ENCODE measurements around the gene GCN1.

The GCN1 gene

DNA sequence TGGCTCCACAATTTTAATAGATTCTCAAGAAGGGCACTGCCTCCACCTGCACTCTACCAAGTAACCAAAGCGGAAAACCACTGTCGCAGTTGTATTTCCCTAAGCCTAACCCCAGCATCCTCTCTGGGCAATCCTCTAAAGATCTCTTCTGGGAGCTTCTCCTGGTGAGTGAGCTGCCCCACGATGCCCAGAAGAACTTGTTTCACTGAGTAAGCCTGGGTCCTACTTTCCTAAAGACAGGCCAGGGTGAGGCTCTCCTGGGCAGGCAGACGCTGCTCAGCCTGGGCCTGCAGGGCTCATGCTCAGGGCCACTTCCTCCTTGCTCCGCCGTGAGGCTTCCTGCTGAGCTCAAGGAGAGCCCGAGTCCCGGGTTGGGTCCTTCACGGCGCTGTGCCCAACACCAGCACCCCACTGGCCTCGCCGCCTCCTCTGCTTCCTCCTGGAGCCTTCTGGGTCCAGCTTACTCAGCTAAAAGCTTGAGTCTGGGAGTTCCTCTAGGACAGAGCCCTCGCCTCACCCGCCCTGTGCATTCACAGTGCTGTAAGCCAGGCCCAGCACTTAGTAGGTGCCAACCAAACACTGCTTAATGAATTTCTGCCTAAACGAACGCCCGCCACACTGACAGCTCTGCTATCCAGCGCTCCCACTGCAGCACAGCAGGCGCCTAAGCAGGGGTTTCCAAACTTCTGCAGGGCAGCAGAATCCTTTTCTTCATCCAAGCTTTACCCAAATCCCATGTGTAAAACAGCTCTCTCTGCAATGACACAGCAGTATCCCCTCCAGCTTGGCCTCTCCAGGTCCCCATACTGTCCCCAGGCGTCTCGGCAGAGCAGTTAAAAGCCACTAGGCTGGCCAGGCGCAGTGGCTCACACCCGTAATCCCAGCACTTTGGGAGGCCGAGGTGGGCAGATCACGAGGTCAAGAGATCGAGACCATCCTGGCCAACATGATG, 83.7 kb downstream of the GCN1 start:
- no peak for TF ChIP-seq POLR2A (IDR thresholded peaks at IDR 0.05; ENCODE audit: low read depth, low read length)
- FAIRE-seq (no peak), DNase-seq (ENCODE audit: insufficient read length, low spot score) (no peak)

- FAIRE-seq = no peak
- no peak for TF ChIP-seq POLR2A (IDR thresholded peaks at IDR 0.05; ENCODE audit: low read depth, low read length)
- no peak for DNase-seq (ENCODE audit: insufficient read length, low spot score)
Measured at GRCh38 chr12:120109570-120110267, 84.8 kb downstream of the GCN1 start.

DNA sequence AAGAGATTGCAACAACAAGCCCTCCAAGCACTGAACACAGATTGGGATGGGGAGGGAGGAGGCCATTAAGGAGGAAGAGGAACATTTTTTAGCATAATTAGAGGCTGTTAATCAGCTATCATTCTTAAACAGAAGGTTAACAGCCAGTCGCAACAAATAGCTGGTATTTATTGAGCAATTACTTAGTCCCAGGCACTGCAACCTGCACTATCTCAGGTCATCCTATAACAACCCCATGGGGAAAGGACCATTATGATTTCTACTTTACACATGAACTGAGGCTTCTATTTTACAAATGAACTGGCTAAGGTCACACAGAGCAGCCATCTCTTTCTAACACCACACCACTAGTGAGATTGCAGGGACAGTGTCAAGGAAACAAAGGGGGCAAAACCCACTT, 88.4 kb downstream of the GCN1 start:
- no peak for TF ChIP-seq POLR2A (IDR thresholded peaks at IDR 0.05; ENCODE audit: low read depth, low read length)

GRCh38 chr12:120103371-120103770, 91.1 kb downstream of the GCN1 start:
- DNase-seq (ENCODE audit: insufficient read length, low spot score) = no peak
- no peak for FAIRE-seq
- TF ChIP-seq POLR2A (IDR thresholded peaks at IDR 0.05; ENCODE audit: low read depth, low read length) = no peak

More for the DNA sequence above, 88.4 kb downstream of the GCN1 start:
- FAIRE-seq (no peak), DNase-seq (ENCODE audit: insufficient read length, low spot score) (no peak)

GRCh38 chr12:120103044-120103338, 91.5 kb downstream of the GCN1 start:
- FAIRE-seq = no peak

GRCh38 chr12:120102189-120103043, 92.1 kb downstream of the GCN1 start:
- FAIRE-seq = no peak

More at GRCh38 chr12:120103044-120103338, 91.5 kb downstream of the GCN1 start:
- DNase-seq (ENCODE audit: insufficient read length, low spot score) = no peak
- TF ChIP-seq POLR2A (IDR thresholded peaks at IDR 0.05; ENCODE audit: low read depth, low read length) = no peak

GRCh38 chr12:120101617-120102016, 92.9 kb downstream of the GCN1 start:
- no peak for DNase-seq (ENCODE audit: insufficient read length, low spot score)
- no peak for FAIRE-seq
- TF ChIP-seq POLR2A (IDR thresholded peaks at IDR 0.05; ENCODE audit: low read depth, low read length) = no peak

More at GRCh38 chr12:120102189-120103043, 92.1 kb downstream of the GCN1 start:
- no peak for DNase-seq (ENCODE audit: insufficient read length, low spot score)
- no peak for TF ChIP-seq POLR2A (IDR thresholded peaks at IDR 0.05; ENCODE audit: low read depth, low read length)

GRCh38 chr12:120101182-120101581, 93.3 kb downstream of the GCN1 start:
- no peak for DNase-seq (ENCODE audit: insufficient read length, low spot score)
- FAIRE-seq = no peak
- no peak for TF ChIP-seq POLR2A (IDR thresholded peaks at IDR 0.05; ENCODE audit: low read depth, low read length)

DNA sequence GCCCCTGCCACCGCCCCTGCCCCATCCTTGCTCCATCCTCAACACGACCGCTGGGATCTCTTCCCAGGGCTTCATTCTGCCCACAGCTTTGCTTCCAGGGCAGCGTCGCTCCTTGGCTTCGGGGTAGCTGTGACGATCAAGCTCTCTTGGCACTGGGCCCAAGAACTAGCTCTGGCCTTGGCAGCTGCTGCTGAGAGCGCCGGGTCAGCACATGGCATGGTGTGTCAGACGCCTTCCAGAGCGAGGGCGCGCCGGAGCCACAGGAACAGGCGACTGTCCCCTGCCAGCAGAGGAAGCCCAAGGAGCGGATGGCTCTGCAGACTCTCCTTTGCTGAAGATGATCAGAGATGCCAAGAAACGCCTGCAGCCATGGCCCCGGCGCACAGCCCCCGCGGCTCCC, 93.9 kb downstream of the GCN1 start:
- DNase-seq (ENCODE audit: insufficient read length, low spot score) = no peak
- no peak for FAIRE-seq
- no peak for TF ChIP-seq POLR2A (IDR thresholded peaks at IDR 0.05; ENCODE audit: low read depth, low read length)

- FAIRE-seq = no peak
Measured at GRCh38 chr12:120099738-120100137, 94.8 kb downstream of the GCN1 start.

DNA sequence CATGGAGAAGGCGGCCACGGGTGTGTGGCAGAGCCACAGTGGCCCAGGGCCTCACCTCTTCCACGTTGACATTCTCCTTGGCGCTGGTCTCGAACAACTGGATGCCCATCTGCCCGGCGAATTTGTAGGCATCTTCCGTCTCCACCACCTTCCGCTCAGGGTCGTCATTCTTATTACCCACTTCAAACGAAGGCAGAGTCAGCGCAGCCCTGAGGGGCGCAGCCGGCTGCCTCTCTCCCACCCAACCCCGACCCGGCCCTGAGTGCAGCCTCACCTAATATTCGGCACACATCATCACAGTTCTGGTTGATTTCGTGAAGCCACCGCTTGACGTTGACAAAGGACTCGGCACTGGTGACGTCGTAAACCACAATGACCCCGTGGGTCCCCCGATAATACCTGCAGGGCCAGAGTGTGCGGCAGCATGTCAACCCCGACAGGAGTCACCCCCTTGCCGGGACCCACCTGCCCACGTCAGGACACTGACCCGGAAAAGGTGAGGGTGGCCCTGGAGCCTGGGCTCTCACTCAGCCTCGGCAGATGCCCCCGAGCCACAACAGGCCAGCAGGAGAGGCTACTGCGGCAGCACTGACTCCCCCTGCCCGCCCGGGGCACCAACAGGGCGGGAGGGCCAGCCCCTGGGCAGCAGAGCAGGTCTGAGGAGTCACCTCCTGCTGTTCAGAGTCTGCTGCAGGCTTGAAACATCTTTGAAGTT, 95.6 kb downstream of the GCN1 start:
- TF ChIP-seq POLR2A (IDR thresholded peaks at IDR 0.05; ENCODE audit: low read depth, low read length) = no peak
- no peak for FAIRE-seq
- DNase-seq (ENCODE audit: insufficient read length, low spot score) = no peak

More at GRCh38 chr12:120099738-120100137, 94.8 kb downstream of the GCN1 start:
- no peak for TF ChIP-seq POLR2A (IDR thresholded peaks at IDR 0.05; ENCODE audit: low read depth, low read length)
- DNase-seq (ENCODE audit: insufficient read length, low spot score) = no peak

DNA sequence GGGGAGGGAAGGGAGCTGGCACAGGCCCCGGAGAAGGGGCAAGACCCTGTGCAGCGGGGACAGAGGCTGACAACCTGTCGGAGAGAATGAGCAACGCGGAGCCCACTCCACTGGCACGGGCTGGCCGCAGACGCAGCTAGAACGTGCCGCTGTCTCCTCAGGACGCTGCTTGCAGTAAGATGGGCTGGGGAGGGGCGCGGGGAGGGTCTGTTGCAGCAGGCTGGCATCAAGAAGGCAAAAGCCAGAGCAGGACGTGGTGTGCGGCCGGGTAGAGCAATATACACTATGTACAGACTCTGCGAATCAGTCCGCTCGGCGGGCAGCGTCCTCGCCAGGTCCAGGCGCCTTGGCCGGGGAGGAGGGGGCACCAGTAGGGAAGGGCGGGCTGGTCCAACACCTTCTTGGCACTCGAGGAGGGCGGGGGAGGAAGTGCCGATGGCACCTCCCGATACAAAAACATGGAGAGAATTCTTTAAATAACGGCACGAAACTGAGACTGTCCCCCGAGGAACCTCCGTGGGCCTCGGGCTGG, 97.8 kb downstream of the GCN1 start:
- no peak for DNase-seq (ENCODE audit: insufficient read length, low spot score)
- no peak for TF ChIP-seq POLR2A (IDR thresholded peaks at IDR 0.05; ENCODE audit: low read depth, low read length)
- FAIRE-seq = no peak

DNA sequence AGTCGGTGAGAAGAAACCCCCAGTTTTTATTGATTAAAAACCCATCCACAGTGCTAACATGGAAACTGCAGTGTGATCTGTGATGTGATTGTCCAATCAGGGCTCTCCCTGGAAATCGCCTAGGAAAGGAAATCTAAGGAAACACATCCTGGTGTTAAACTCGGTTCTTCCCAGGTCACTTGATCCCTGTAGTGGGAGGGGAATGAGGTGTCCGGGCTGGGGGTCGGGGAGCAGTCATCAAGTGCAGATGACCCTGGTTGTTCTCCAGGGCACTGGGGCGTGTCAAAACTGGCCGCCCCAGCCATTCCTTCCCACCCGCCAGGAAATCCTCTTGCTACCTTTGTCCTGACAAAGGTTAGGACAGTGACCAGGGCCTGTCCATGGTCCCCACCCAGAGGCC, 98.8 kb downstream of the GCN1 start:
- DNase-seq (ENCODE audit: insufficient read length, low spot score) (no peak), FAIRE-seq (no peak)
- no peak for TF ChIP-seq POLR2A (IDR thresholded peaks at IDR 0.05; ENCODE audit: low read depth, low read length)
